Measurements from ENCODE around the gene ST8SIA2. TPM values are rescaled to one million over a fixed set of nuclear protein-coding genes. Genes with fewer than 3 reads are reported as not detected.

Gene ST8SIA2
- total and polyA plus RNA-seq, 2 donors (not counting 1 experiment from before 2014, with no cell fraction given) = under 0.01 TPM; not detected in 1

DNA sequence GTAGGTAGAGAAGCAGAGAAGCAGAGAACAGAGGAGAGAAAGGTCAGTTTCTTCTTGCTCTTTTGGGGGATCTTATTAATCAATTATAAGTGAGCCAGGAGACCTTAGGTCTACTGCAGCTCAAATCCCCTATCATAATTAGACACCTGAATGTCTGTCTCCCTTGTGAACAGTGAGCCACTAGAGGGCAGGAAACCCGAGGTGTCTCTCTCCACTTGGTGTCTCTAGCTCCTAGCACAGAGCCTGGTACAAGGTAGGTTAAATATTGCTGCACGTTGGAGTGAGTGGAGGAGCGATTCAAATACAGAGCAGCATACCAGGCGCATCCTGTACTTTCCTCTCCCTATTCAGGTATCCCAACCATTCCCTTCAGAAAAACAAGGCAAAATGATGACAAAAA lies 2.0 kb upstream of the ST8SIA2 start:
- Histone ChIP-seq H3K36me3 (ENCODE audit: control insufficient read depth, insufficient read depth, low read length) (no peaks in the 10 kb centered on the region), H3K4me1 (ENCODE audit: control insufficient read depth, extremely low read depth, insufficient read depth, low read length) (no peaks in the 10 kb centered on the region), H2AFZ (ENCODE audit: low read length) (no peak overlapping the region), H3K9ac (ENCODE audit: insufficient read depth, low read length) (no peak overlapping the region), H3K9me3 (ENCODE audit: control insufficient read depth, insufficient read depth, low read depth, low read length) (no peaks in the 10 kb centered on the region), H3K79me2 (ENCODE audit: control insufficient read depth, insufficient read depth, low read length) (no peaks in the 10 kb centered on the region), H3K4me3 (replicated peaks in 1 of 4; ENCODE audit: control extremely low read depth in 1 of 4, insufficient read depth in 1 of 4, low read depth in 3 of 4, low read length in 4 of 4) (no peak overlapping the region), H3K27me3 (ENCODE audit: control insufficient read depth, insufficient read depth, low read length) (no peaks in the 10 kb centered on the region), H3K27ac (ENCODE audit: insufficient read depth, low read length) (no peak overlapping the region), H4K20me1 (ENCODE audit: control insufficient read depth, extremely low read depth, insufficient read depth, low read length) (no peaks in the 10 kb centered on the region), H3K4me2 (ENCODE audit: extremely low read depth, insufficient read depth, low read length) (no peak overlapping the region)
- peak; percentile 20 to 45 for DNase-seq (ENCODE audit: low read depth in 2 of 2)
- TF ChIP-seq, protein P1, sequence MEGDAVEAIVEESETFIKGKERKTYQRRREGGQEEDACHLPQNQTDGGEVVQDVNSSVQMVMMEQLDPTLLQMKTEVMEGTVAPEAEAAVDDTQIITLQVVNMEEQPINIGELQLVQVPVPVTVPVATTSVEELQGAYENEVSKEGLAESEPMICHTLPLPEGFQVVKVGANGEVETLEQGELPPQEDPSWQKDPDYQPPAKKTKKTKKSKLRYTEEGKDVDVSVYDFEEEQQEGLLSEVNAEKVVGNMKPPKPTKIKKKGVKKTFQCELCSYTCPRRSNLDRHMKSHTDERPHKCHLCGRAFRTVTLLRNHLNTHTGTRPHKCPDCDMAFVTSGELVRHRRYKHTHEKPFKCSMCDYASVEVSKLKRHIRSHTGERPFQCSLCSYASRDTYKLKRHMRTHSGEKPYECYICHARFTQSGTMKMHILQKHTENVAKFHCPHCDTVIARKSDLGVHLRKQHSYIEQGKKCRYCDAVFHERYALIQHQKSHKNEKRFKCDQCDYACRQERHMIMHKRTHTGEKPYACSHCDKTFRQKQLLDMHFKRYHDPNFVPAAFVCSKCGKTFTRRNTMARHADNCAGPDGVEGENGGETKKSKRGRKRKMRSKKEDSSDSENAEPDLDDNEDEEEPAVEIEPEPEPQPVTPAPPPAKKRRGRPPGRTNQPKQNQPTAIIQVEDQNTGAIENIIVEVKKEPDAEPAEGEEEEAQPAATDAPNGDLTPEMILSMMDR (conservative IDR thresholded peaks at IDR 0.05 in 1 of 2, IDR thresholded peaks at IDR 0.05 in 1 of 2; ENCODE audit: low read depth in 1 of 2, low read length in 2 of 2) = peak in 1 of 2 donors; percentile 38
- TF ChIP-seq EZH2 (IDR thresholded peaks at IDR 0.05; ENCODE audit: low read length, missing control alignments) = no peak

GRCh38 chr15:92392462-92392861 lies 1.2 kb upstream of the ST8SIA2 start:
- H3K79me2 ChIP-seq (ENCODE audit: control insufficient read depth, insufficient read depth, low read length) = no peaks in the 10 kb centered on the region
- H3K9ac ChIP-seq (ENCODE audit: insufficient read depth, low read length) = no peak overlapping the region
- no peak overlapping the region for H2AFZ ChIP-seq (ENCODE audit: low read length)
- H3K36me3 ChIP-seq (ENCODE audit: control insufficient read depth, insufficient read depth, low read length) = no peaks in the 10 kb centered on the region
- no peak overlapping the region for H3K4me2 ChIP-seq (ENCODE audit: extremely low read depth, insufficient read depth, low read length)
- H3K9me3 ChIP-seq (ENCODE audit: control insufficient read depth, insufficient read depth, low read depth, low read length) = no peaks in the 10 kb centered on the region
- H3K4me1 ChIP-seq (ENCODE audit: control insufficient read depth, extremely low read depth, insufficient read depth, low read length) = no peaks in the 10 kb centered on the region
- no peak for TF ChIP-seq EZH2 (IDR thresholded peaks at IDR 0.05; ENCODE audit: low read length, missing control alignments)
- H3K4me3 ChIP-seq (replicated peaks in 1 of 4; ENCODE audit: control extremely low read depth in 1 of 4, insufficient read depth in 1 of 4, low read depth in 3 of 4, low read length in 4 of 4) = no peak overlapping the region
- no peaks in the 10 kb centered on the region for H3K27me3 ChIP-seq (ENCODE audit: control insufficient read depth, insufficient read depth, low read length)
- no peak overlapping the region for H3K27ac ChIP-seq (ENCODE audit: insufficient read depth, low read length)
- H4K20me1 ChIP-seq (ENCODE audit: control insufficient read depth, extremely low read depth, insufficient read depth, low read length) = no peaks in the 10 kb centered on the region
- DNase-seq (ENCODE audit: low read depth in 2 of 2) = no peak

- Histone ChIP-seq H3K27me3 (ENCODE audit: control insufficient read depth, insufficient read depth, low read length) (no peaks in the 10 kb centered on the region), H3K4me2 (ENCODE audit: extremely low read depth, insufficient read depth, low read length) (no peak overlapping the region), H4K20me1 (ENCODE audit: control insufficient read depth, extremely low read depth, insufficient read depth, low read length) (no peaks in the 10 kb centered on the region), H3K9me3 (ENCODE audit: control insufficient read depth, insufficient read depth, low read depth, low read length) (no peaks in the 10 kb centered on the region), H3K4me1 (ENCODE audit: control insufficient read depth, extremely low read depth, insufficient read depth, low read length) (no peaks in the 10 kb centered on the region), H3K9ac (ENCODE audit: insufficient read depth, low read length) (no peak overlapping the region), H3K27ac (ENCODE audit: insufficient read depth, low read length) (no peak overlapping the region), H3K4me3 (replicated peaks in 1 of 4; ENCODE audit: control extremely low read depth in 1 of 4, insufficient read depth in 1 of 4, low read depth in 3 of 4, low read length in 4 of 4) (peak overlapping the region in 1 of 4 experiments; percentile 35), H2AFZ (ENCODE audit: low read length) (no peak overlapping the region), H3K79me2 (ENCODE audit: control insufficient read depth, insufficient read depth, low read length) (no peaks in the 10 kb centered on the region), H3K36me3 (ENCODE audit: control insufficient read depth, insufficient read depth, low read length) (no peaks in the 10 kb centered on the region)
- DNase-seq (ENCODE audit: low read depth in 2 of 2) = no peak
- TF ChIP-seq, protein P1 (conservative IDR thresholded peaks at IDR 0.05 in 1 of 2, IDR thresholded peaks at IDR 0.05 in 1 of 2; ENCODE audit: low read depth in 1 of 2, low read length in 2 of 2) = no peak
- peak; percentile 36 for TF ChIP-seq EZH2 (IDR thresholded peaks at IDR 0.05; ENCODE audit: low read length, missing control alignments)
These were observed 263 bp downstream of the ST8SIA2 start for GRCh38 chr15:92393980-92394308.

Measured in fibroblast of lung (primary cell).